Stimulated activated CD4-positive, alpha-beta T cell treated with anti-CD3 and anti-CD28 coated beads, Interleukin-15, amount 100 ng/mL, for 1 hour (primary cell): Measurements from ENCODE around the gene RAB25.
"Not testable (repeated sequence)": the region's sequence is repeated elsewhere in the genome, so short reads cannot be mapped to it uniquely, and the experiment has no call there.

Experiments used
- DNase-seq, 2 donors: peaks; one replicate each; pipeline ENCODE4 v3.0.0-alpha.2; 2020; ENCODE audit warnings: low read depth in 1 of 2, low spot score in 1 of 2

Gene RAB25

GRCh38 chr1:156115514-156116374 lies 54.8 kb downstream of the RAB25 start:
- no peak for DNase-seq

- not testable (repeated sequence) for DNase-seq
Observed at GRCh38 chr1:156116731-156117130, 55.8 kb downstream of the RAB25 start.

- DNase-seq, result no peak
Observed at GRCh38 chr1:156117414-156118176, 56.6 kb downstream of the RAB25 start.

- DNase-seq, result no peak
Observed at GRCh38 chr1:156118177-156118868, 57.4 kb downstream of the RAB25 start.

- DNase-seq, result no peak
Observed at GRCh38 chr1:156119503-156120209, 58.7 kb downstream of the RAB25 start.
